K562 (cell line): ENCODE measurements around the gene ST3GAL5. TPM values are rescaled to one million over a fixed set of nuclear protein-coding genes. Genes with fewer than 3 reads are reported as not detected.

ENCODE experiments used
- ATAC-seq: fragments of 200-7000 bp; cut with Tn5 transposase; 3 replicates; pipeline ENCODE4 v1.9.1; 2020; ENCODE audit warnings: moderate library complexity
- BruUV-seq: library from RNA; stranded (reverse); fragments of 400-500 nt; replicated peaks from 2 replicates; lab custom pipeline; 2021; lab: Mats Ljungman, UMichigan
- CTCF ChIA-PET: fragments of 300-600 bp; formaldehyde crosslinking; extraction: SDS; loops from one replicate; lab custom pipeline; 2021; ENCODE audit warnings: low intra/inter-chr PET ratio; lab: Yijun Ruan, JAX
- POLR2A ChIA-PET: fragments of 300-600, 350-650 bp; sonication (Branson Sonifier 250); formaldehyde crosslinking; extraction: SDS; loops from one replicate; lab custom pipeline; 2021; ENCODE audit warnings: antibody characterized with exemption, inconsistent platforms; lab: Yijun Ruan, JAX
- DNase-seq, 4 experiments: peaks; one replicate each; pipeline versions ENCODE4 v3.0.0 to v3.0.0-alpha.2; 2011 to 2018; ENCODE audit warnings: low spot score in 3 of 4, mixed read lengths in 3 of 4; ENCODE audit errors: extremely low read depth in 1 of 4
- FAIRE-seq: peaks from 2 replicates; lab custom pipeline; 2011; peaks lifted over from hg19 to GRCh38; lab: Jason Lieb, UNC
- H2AFZ ChIP-seq: 2 replicates; pipeline ENCODE4 v1.6.0; 2011; ENCODE audit warnings: low read depth, low read length, control low read depth, inconsistent platforms
- H3K27ac ChIP-seq: fragments of 200-600 bp; 3 replicates; pipeline ENCODE4 v1.8.0; 2011; ENCODE audit warnings: low read depth, mild to moderate bottlenecking, control low read depth, inconsistent platforms, low read length, moderate library complexity, mixed read lengths; ENCODE audit errors: extremely low read depth
- H3K27me3 ChIP-seq, 2 experiments: fragments of 300-600 bp in 1 of 2; 2 replicates in 1 of 2; 3 replicates in 1 of 2; pipeline versions ENCODE4 v1.6.0 to v1.8.0; 2011; ENCODE audit warnings: inconsistent platforms in 2 of 2, low read length in 2 of 2, mild to moderate bottlenecking in 1 of 2, mixed read lengths in 1 of 2, moderate library complexity in 1 of 2; ENCODE audit not compliant: control insufficient read depth in 2 of 2, insufficient read depth in 2 of 2
- H3K36me3 ChIP-seq: fragments of 300-600 bp; 3 replicates; pipeline ENCODE4 v1.8.0; 2011; ENCODE audit warnings: mild to moderate bottlenecking, low read length, inconsistent platforms; ENCODE audit not compliant: control insufficient read depth, insufficient read depth
- H3K4me1 ChIP-seq, 2 experiments: fragments of 200-600 bp in 1 of 2; replicated peaks in 1 of 2; 2 replicates in 1 of 2; 3 replicates in 1 of 2; pipeline versions ENCODE4 v1.5.1 to v1.8.0; 2011; ENCODE audit warnings: inconsistent platforms in 2 of 2, low read length in 2 of 2, mild to moderate bottlenecking in 1 of 2, mixed read lengths in 1 of 2, moderate library complexity in 1 of 2; ENCODE audit not compliant: control insufficient read depth in 2 of 2, insufficient read depth in 2 of 2
- H3K4me2 ChIP-seq: 2 replicates; pipeline ENCODE4 v1.6.1; 2011; ENCODE audit warnings: low read length, control low read depth, inconsistent platforms, mixed read lengths; ENCODE audit not compliant: insufficient read depth
- H3K4me3 ChIP-seq: fragments of 200-600 bp; sonication (generic), shearing (Covaris generic); 2 replicates; pipeline ENCODE4 v1.5.1; 2016; ENCODE audit warnings: control low read depth, inconsistent platforms
- H3K79me2 ChIP-seq: fragments of 200-600 bp; 3 replicates; pipeline ENCODE4 v1.8.0; 2011; ENCODE audit warnings: low read length, inconsistent platforms; ENCODE audit not compliant: control insufficient read depth, insufficient read depth
- H3K9ac ChIP-seq, 2 experiments: 2 replicates each; pipeline versions ENCODE4 v1.6.0 to v1.6.1; 2011; ENCODE audit warnings: low read depth in 2 of 2, low read length in 2 of 2, control low read depth in 1 of 2, inconsistent platforms in 1 of 2, mild to moderate bottlenecking in 1 of 2, mixed read lengths in 1 of 2; ENCODE audit not compliant: insufficient read depth in 1 of 2
- H3K9me1 ChIP-seq: one replicate; pipeline ENCODE4 v1.6.0; 2011; ENCODE audit warnings: inconsistent platforms, mild to moderate bottlenecking, low read length, moderate library complexity; ENCODE audit not compliant: control insufficient read depth, insufficient read depth
- H3K9me3 ChIP-seq: replicated peaks from 2 replicates; pipeline ENCODE4 v1.5.1; 2011; ENCODE audit warnings: low read depth, low read length, inconsistent platforms; ENCODE audit not compliant: control insufficient read depth, insufficient read depth
- H4K20me1 ChIP-seq: replicated peaks from 2 replicates; pipeline ENCODE4 v1.6.1; 2011; ENCODE audit warnings: low read length, inconsistent platforms, mixed read lengths; ENCODE audit not compliant: control insufficient read depth, insufficient read depth
- BDP1 ChIP-seq: IDR thresholded peaks from 3 replicates; pipeline ENCODE4 v1.6.1; 2011; ENCODE audit not compliant: insufficient read length, insufficient read depth
- CBFB ChIP-seq: sonication (generic); formaldehyde crosslinking; IDR thresholded peaks from 2 replicates; pipeline ENCODE4 v1.4.0; 2020; ENCODE audit warnings: mild to moderate bottlenecking, missing genetic modification reagents
- COPS2 ChIP-seq: fragments of 450-650 bp; conservative IDR thresholded peaks from 2 replicates; pipeline ENCODE4 v1.6.1; 2016; ENCODE audit warnings: mild to moderate bottlenecking, moderate library complexity
- ELF2 ChIP-seq: fragments of 250-450 bp; sonication (Bioruptor Pico); IDR thresholded peaks from 2 replicates; pipeline ENCODE4 v1.5.0; 2021; ENCODE audit warnings: mild to moderate bottlenecking
- EZH2 ChIP-seq: IDR thresholded peaks from 2 replicates; pipeline ENCODE4 v1.6.1; 2012; ENCODE audit warnings: low read depth, mild to moderate bottlenecking, inconsistent platforms, low read length, borderline replicate concordance
- KAT8 ChIP-seq: fragments of 450-650 bp; IDR thresholded peaks from 2 replicates; pipeline ENCODE4 v1.6.1; 2016; ENCODE audit warnings: low read depth, mild to moderate bottlenecking
- KLF13 ChIP-seq: fragments of 450-650 bp; IDR thresholded peaks from 2 replicates; pipeline ENCODE4 v1.6.1; 2016; ENCODE audit warnings: missing genetic modification characterization, low read depth, mild to moderate bottlenecking, missing compliant biosample characterization, moderate library complexity, borderline replicate concordance
- MBD2 ChIP-seq: sonication (generic); IDR thresholded peaks from 2 replicates; pipeline ENCODE4 v1.6.1; 2016; ENCODE audit warnings: low read depth, borderline replicate concordance
- MLX ChIP-seq, 2 experiments: fragments of 450-650 bp in 1 of 2; sonication (generic) in 1 of 2; formaldehyde crosslinking; conservative IDR thresholded peaks; 2 replicates each; pipeline versions ENCODE4 v1.4.0 to v1.8.1; 2020 to 2022; ENCODE audit warnings: mild to moderate bottlenecking in 1 of 2, missing genetic modification reagents in 1 of 2
- NR2C2 ChIP-seq, 2 experiments: fragments of 200-800 bp in 1 of 2; sonication (Bioruptor generic) in 1 of 2; sonication (generic) in 1 of 2; formaldehyde crosslinking in 1 of 2; IDR thresholded peaks; 2 replicates each; pipeline versions ENCODE4 v1.6.1 to v1.8.0; 2016 to 2022; ENCODE audit warnings: mild to moderate bottlenecking in 1 of 2, missing compliant biosample characterization in 1 of 2, missing genetic modification characterization in 1 of 2, missing genetic modification reagents in 1 of 2
- PCBP1 ChIP-seq: fragments of 200-400 bp; formaldehyde crosslinking; IDR thresholded peaks from 2 replicates; pipeline ENCODE4 v1.6.1; 2018; ENCODE audit warnings: mild to moderate bottlenecking, low read depth, low read length; ENCODE audit not compliant: poor library complexity, severe bottlenecking
- PHTF2 ChIP-seq: fragments of 250-450 bp; sonication (Bioruptor Pico); IDR thresholded peaks from 2 replicates; pipeline ENCODE4 v1.5.0; 2021; ENCODE audit warnings: mild to moderate bottlenecking
- POU5F1 ChIP-seq: fragments of 150-350 bp; IDR thresholded peaks from 2 replicates; pipeline ENCODE4 v1.6.1; 2014; ENCODE audit warnings: borderline replicate concordance, low read length, low read depth, mild to moderate bottlenecking; ENCODE audit not compliant: partially characterized antibody
- PTTG1 ChIP-seq: fragments of 450-650 bp; IDR thresholded peaks from 2 replicates; pipeline ENCODE4 v1.6.1; 2016; ENCODE audit warnings: low read depth, mild to moderate bottlenecking, missing genetic modification characterization, missing compliant biosample characterization
- RBM15 ChIP-seq: fragments of 200-400 bp; formaldehyde crosslinking; IDR thresholded peaks from 2 replicates; pipeline ENCODE4 v1.6.1; 2018; ENCODE audit warnings: mild to moderate bottlenecking, low read length, moderate library complexity; ENCODE audit not compliant: insufficient read depth
- ZNF12 ChIP-seq: sonication (generic); formaldehyde crosslinking; IDR thresholded peaks from 2 replicates; pipeline ENCODE4 v1.4.0; 2020; ENCODE audit warnings: mild to moderate bottlenecking, missing genetic modification reagents
- WGBS: fragments of 100-300 bp; shearing (Covaris generic); methylation state at CpG from one replicate; pipeline ENCODE4 v1.1.6; 2016; ENCODE audit warnings: low coverage, mixed read lengths; ENCODE audit not compliant: insufficient coverage; ENCODE audit errors: missing lambda C conversion rate; 5-methylcytosine and 5-hydroxymethylcytosine counted together
- in situ Hi-C: fragments of 300-500 bp; cut with MboI; formaldehyde crosslinking; loops from 4 replicates; pipeline ENCODE4 v1.15.0; 2018; ENCODE audit warnings: inconsistent platforms, mixed read lengths
- intact Hi-C: fragments of 100-400 bp; cut with micrococcal nuclease; formaldehyde crosslinking; loops from 2 replicates; pipeline ENCODE4 v1.14.2; 2022
- polyA plus RNA-seq, 8 experiments: library from polyadenylated mRNA; depleted of rRNA in 4 of 8; stranded (reverse) in 5 of 8; unstranded in 3 of 8; fragments of >200 nt; fragmentation: Nextera tagmentation in 2 of 8; fragmentation: Illumina TruSeq in 1 of 8; extraction: Ambion mirVana in 2 of 8; extraction: Trizol in 1 of 8; gene quantifications; 2 replicates each; pipeline versions ENCODE4 v1.2.1 to v1.2.3, GENCODE V29; 2011 to 2014; ENCODE audit warnings: inconsistent platforms in 1 of 8, missing spikeins in 1 of 8
- total RNA-seq, 7 experiments: library from RNA; depleted of rRNA in 6 of 7; stranded (reverse); fragments of >200 nt in 6 of 7; fragmentation: Illumina TruSeq in 2 of 7; extraction: Trizol in 2 of 7; gene quantifications; 2 replicates each; pipeline versions ENCODE4 v1.2.1 to v1.2.3, GENCODE V29; 2011 to 2021; ENCODE audit warnings: low replicate concordance in 1 of 7
- TF ChIP-seq, protein P1 (sequence below), 2 experiments: IDR thresholded peaks in 1 of 2; conservative IDR thresholded peaks in 1 of 2; 2 replicates each; pipeline ENCODE4 v1.6.1; 2016; ENCODE audit warnings: low read depth in 2 of 2, mild to moderate bottlenecking in 1 of 2, missing compliant biosample characterization in 1 of 2, missing genetic modification characterization in 1 of 2, moderate library complexity in 1 of 2
- TF ChIP-seq, protein P2 (sequence below): fragments of 250-450 bp; sonication (Bioruptor Pico); IDR thresholded peaks from 2 replicates; pipeline ENCODE4 v1.8.0; 2022; ENCODE audit warnings: inconsistent platforms, mild to moderate bottlenecking, moderate library complexity, borderline replicate concordance

Gene ST3GAL5
- total and polyA plus RNA-seq, 9 of the 15 experiments (the other 6 are each of a cell fraction or from before 2014, with no cell fraction given) = 1.6 to 10.0 (median 4.2) TPM

GRCh38 chr2:85886141-85886540, 2.6 kb downstream of the ST3GAL5 start:
- H3K9ac ChIP-seq = no peak overlapping the region
- no peak for ATAC-seq
- no peak overlapping the region for H2AFZ ChIP-seq
- no peaks in the 10 kb centered on the region; the same call in 1 of the 2 replicates for H3K9me3 ChIP-seq
- intact Hi-C loops = loop anchor here (5.0 to 10.0 kb wide), 4 partner anchors 59 to 191 kb away; no protein-coding TSS in a partner anchor
- TF ChIP-seq PCBP1 (no peak), MBD2 (no peak), NR2C2 (CRISPR knock-in tag; IDR thresholded peaks at IDR 0.05) (no peak), NR2C2 (tag; IDR thresholded peaks at IDR 0.05) (no peak), EZH2 (no peak), POU5F1 (no peak), RBM15 (no peak), ELF2 (CRISPR knock-in tag) (no peak), PHTF2 (CRISPR knock-in tag) (no peak), KAT8 (no peak), KLF13 (no peak), PTTG1 (tag) (no peak), BDP1 (no peak), MLX (CRISPR knock-in tag; conservative IDR thresholded peaks at IDR 0.05) (no peak), COPS2 (no peak), ZNF12 (CRISPR knock-in tag) (no peak), CBFB (CRISPR knock-in tag) (no peak)
- TF ChIP-seq, protein P1, sequence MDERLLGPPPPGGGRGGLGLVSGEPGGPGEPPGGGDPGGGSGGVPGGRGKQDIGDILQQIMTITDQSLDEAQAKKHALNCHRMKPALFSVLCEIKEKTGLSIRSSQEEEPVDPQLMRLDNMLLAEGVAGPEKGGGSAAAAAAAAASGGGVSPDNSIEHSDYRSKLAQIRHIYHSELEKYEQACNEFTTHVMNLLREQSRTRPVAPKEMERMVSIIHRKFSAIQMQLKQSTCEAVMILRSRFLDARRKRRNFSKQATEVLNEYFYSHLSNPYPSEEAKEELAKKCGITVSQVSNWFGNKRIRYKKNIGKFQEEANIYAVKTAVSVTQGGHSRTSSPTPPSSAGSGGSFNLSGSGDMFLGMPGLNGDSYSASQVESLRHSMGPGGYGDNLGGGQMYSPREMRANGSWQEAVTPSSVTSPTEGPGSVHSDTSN (CRISPR knock-in tag; IDR thresholded peaks at IDR 0.05; ENCODE audit: low read depth) = no peak
- TF ChIP-seq, protein P1 (tag; conservative IDR thresholded peaks at IDR 0.05; ENCODE audit: low read depth) = no peak
- TF ChIP-seq, protein P2, sequence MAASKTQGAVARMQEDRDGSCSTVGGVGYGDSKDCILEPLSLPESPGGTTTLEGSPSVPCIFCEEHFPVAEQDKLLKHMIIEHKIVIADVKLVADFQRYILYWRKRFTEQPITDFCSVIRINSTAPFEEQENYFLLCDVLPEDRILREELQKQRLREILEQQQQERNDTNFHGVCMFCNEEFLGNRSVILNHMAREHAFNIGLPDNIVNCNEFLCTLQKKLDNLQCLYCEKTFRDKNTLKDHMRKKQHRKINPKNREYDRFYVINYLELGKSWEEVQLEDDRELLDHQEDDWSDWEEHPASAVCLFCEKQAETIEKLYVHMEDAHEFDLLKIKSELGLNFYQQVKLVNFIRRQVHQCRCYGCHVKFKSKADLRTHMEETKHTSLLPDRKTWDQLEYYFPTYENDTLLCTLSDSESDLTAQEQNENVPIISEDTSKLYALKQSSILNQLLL (CRISPR knock-in tag) = no peak
- 0 out of 3 replicates have a peak, but pooled peaks cover 10% of the 10 kb centered on the region for H3K79me2 ChIP-seq
- 83% methylated on average over 8 of the region's 8 CpGs for WGBS
- no peaks in the 10 kb centered on the region for H3K27me3 ChIP-seq
- H3K36me3 ChIP-seq = no peaks in the 10 kb centered on the region; the same call in 2 of the 3 replicates
- no peak for DNase-seq
- no peak overlapping the region for H3K4me2 ChIP-seq
- H4K20me1 ChIP-seq = no peaks in the 10 kb centered on the region
- no TSS peak for BruUV-seq
- H3K4me1 ChIP-seq = peaks cover 31 to 35% of the 10 kb centered on the region in 2 experiments; a peak in 4 of 5 replicates
- ChIA-PET CTCF (no interaction called here), POLR2A (interaction anchor here (0.8 to 1.3 kb wide), 3 partner anchors 11 to 136 kb away, joined by 4 to 5 read pairs (median 4); no protein-coding TSS in a partner anchor)
- in situ Hi-C loops = no loop called here
- no peak for FAIRE-seq
- no peak overlapping the region for H3K27ac ChIP-seq
- no peak overlapping the region for H3K4me3 ChIP-seq
- no peaks in the 10 kb centered on the region for H3K9me1 ChIP-seq
